ENCODE results near the gene CCDC93.

The CCDC93 gene, protein sequence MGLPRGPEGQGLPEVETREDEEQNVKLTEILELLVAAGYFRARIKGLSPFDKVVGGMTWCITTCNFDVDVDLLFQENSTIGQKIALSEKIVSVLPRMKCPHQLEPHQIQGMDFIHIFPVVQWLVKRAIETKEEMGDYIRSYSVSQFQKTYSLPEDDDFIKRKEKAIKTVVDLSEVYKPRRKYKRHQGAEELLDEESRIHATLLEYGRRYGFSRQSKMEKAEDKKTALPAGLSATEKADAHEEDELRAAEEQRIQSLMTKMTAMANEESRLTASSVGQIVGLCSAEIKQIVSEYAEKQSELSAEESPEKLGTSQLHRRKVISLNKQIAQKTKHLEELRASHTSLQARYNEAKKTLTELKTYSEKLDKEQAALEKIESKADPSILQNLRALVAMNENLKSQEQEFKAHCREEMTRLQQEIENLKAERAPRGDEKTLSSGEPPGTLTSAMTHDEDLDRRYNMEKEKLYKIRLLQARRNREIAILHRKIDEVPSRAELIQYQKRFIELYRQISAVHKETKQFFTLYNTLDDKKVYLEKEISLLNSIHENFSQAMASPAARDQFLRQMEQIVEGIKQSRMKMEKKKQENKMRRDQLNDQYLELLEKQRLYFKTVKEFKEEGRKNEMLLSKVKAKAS

DNA sequence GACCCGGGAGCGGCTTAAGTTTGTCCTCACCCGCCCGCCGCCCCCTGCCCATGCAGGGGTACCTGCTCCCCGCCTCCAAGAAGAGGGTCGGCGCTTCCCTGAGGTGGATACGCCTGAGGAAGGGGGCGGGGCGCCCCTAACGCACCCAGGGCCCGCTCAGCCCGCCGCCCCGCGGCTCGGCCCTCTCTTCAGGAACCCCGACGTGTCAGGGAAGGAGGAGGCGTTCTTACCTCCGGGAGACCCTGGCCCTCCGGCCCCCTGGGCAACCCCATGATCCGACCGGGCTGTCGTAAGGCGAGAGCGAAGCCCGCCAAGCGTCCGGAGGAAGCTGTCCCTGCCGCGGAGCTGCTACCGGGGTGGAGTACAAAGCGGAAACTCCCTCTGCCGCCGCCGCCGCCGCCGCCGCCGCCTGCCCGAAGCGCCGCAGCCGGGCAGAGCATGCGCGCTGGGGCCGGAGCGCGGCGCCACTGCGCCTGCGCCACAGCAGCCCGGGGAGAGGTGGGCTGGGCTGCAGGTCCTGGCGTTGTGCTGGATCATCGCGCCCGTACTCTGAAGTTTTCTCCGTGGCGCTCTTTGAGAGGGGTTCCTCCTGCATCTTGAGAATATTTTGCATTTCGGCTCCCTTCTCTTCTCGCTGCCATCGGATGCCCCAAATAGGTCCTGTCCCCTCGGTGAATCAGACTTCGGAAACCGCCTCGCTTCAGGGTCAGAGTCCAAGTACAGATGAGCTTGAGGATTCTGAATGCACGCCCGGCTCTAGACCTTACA is at the start of gene CCDC93:
TSS of gene CCDC93 (minus strand) at position 347 of the 768 bp plus-strand sequence. CDS start at position 272, 75 bp downstream.
- no peak for FAIRE-seq

DNA sequence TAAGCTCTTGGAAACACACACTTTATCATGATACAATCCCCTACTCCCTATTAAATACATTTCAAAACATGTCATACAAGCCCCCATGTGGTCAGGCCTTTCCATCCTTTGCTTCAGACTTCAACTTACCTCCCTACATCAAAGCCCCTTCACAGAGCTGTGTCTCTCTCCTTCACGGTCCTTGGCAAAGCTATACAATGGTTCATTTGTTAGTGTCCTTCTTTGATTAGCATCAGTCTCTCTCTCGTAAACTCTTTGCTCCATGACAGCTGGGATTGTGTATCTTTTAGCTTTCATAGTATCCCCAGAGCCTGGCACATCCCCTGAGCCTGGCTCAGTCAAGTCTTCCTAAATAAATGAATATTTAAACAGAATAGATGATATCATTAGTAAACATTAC is 48.8 kb upstream of the CCDC93 start:
- FAIRE-seq, result no peak

DNA sequence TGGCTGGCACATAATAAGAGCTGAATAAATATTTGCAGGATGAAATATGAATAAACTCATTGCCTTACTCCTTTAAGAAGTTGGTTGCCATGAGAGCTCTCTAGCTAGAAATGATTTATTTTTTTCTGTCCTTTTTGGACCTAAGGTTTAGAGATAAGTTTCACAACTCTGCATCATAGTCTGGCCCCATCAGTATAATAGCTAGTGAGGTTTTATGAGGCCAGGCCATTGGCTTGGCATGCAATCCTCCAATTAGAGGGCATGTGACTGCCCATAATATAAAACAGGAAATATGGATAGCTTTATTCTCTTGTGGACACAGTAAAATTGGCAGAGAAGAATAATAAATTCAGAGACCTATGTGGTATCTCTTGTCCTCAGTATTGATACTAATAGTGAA is 48.2 kb upstream of the CCDC93 start:
- FAIRE-seq, result no peak

DNA sequence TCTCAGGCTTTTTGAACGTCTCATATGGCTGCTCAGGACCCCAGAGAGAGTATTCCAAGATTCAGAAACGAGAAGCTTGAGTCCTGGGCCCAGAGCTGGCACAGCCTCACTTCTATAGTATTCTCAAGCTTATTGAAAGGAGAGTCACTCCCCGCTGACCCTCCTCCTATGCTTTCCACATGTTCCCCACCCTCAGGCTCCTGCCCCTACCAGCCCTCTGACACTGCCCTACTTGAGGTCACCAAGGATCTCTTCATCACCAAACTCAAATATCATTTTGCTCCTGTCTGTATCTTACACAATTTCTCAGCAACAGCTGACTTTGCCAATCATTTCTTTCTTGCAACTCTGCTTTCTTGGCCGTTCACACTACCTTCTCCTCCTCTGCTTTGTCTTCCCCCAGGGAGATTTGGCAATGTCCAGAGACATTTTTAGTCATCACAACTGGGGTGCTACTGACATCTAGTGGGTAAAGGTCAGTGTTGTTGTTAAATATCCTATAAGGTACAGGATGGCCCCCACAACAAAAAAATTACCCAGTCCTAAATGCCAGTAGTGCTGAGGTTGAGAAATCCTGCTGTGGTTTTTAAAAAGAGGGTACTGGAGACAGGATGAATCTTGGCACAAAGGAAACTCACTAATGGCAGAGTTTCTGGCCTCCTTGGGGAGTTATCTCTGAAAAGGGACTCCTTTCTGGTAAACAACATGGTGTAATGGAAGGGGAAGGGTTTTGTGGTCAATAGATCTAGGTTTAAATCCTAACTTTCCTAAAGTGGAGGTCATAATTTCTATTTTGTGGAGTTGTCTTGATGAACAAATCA is 47.5 kb upstream of the CCDC93 start:
- FAIRE-seq, result no peak

DNA sequence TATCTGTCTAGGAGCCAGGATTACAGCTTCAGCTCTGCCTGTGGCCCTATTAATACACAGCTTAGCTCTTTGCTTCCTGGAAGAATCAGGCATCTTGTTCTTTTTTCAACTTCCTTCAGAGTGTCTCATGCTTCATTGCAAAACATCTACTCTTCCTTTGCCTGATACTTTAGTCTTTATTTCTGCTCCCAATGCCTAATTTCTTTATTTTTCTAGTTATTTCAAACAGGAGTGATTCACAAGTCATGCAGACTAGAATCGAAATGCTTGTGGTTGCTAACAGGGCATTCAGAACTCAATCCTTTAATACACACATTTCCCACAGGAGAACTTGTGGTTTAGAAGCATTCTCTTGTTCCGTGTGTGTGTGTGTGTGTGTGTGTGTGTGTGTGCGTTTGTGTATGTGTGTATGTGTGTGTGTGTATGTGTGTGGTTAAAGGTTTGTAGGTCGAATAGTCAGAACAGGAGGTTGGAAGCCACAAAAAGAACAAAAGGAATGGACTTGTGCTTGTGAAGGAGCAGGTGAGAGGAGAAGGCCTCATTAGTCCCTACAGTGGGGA is 46.1 kb upstream of the CCDC93 start:
- no peak for FAIRE-seq

DNA sequence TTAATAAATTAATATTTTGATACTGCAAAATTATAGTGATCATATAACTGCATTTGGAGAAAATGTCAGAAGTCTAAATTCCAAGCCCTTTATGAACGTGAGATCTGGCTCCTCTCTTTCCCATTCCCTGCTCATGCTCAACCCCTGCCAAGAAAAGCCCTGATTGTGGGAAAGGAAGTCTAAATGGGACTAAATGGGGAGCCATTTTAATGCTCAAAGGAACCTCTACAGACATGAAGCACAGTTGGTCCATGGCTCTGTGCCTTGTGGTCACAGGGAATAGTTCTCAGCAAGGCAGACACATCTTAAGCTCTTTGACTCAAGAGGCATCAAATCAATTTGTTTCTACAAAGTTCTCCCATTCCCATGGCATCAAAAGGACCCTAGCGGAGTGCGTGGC is 45.1 kb upstream of the CCDC93 start:
- FAIRE-seq, result no peak

DNA sequence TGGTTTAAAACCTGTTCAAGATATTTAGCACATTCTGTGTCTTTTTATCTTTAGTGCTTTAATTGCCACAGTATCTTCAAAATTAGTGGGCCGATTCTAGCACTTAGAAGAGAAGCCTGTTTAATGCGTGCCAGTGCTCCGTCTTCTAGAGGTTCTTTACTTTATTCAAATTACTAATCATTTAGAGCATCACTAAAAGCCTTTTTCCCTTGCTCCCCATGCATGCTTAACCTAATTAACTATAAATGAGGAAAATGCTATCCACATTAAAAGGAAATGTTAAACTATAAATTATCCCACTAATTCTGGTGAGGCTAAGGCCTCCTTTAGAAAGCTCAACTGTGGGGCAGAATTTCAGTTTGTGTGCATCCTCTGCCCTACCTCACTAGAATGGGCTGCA is 42.9 kb upstream of the CCDC93 start:
- FAIRE-seq, result no peak

DNA sequence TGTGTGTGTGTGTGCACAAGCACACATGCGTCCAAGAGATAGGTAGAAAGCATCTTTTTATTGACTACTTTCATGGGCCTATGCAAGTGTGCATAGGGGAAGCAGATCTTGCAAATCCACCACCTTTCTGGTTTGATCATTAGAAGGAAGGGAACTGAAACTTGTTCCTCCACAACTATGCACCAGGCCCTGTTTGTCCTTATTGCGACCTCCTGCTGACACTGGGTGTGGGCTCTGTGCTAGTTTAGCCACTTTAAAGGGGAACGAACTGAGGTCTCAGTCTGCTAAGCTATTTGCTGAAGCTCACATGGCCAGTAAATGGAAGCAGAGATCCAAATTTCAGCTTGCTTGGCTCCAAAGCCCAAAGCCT is 42.3 kb upstream of the CCDC93 start:
- no peak for FAIRE-seq

DNA sequence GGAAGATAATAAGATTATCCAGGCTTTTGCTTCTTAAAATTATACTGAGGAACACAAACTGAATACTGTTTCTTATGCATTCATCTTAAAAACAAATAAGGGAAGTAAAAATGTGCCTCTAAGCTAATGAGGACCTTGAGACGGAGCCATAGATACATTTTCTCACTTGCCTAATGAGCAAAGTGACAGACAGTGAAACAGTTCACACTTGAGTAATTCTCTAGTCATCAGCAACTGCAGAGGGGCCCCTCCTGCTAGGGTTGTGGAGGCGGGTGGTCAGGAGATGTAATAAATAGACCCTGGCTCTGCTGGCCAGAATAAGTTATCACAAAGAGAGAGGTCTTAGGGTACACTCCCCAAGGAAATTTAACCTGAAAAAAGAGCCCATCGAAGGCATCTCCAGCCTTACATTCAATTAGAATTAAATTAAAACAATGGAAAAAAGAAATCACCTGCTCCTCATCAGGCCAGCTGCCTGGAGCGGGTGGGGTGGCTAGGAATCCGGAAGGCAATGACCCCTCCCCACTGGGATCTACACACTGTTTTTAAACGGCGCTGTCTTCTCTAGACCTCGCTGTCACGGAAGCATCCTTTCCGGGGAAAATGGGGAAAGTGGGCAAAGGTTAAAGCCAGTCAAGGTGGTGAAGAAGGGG is 41.8 kb upstream of the CCDC93 start:
- no peak for FAIRE-seq

DNA sequence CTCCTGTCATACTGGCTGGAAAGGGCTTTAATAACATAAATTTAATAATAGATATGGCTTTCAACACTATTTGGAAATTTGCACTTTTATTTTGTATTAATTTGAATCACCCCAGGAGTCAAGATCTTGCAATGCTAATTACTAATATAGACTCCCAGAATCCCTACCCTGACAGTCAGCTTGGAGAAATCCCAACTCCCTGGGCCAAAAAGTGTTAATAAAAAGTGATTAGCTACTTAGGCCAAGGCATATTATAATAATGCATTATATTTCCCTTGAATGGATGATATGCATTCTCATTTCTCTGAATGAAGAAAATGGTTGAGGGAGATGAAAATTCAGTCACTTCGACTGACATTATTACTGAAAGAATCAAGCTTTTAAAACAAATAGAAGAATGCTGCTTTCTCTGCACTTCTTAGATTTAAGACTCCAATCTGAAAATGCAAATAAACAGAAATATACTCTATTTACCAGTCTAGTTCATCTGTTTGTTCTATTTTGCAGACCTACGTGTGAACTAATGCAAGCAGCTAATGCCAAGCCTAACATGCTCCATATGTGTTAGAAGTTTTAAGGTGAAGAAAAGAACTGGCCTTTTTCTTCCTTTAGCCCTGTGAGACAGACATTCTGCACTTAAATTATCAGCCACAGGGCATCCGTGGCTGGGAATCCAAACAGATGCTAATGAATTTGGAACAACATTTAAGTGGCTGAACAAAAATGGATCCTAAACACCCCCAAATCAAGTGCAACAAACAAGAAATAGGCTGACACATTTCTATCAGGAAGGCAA is 40.5 kb upstream of the CCDC93 start:
- no peak for FAIRE-seq

DNA sequence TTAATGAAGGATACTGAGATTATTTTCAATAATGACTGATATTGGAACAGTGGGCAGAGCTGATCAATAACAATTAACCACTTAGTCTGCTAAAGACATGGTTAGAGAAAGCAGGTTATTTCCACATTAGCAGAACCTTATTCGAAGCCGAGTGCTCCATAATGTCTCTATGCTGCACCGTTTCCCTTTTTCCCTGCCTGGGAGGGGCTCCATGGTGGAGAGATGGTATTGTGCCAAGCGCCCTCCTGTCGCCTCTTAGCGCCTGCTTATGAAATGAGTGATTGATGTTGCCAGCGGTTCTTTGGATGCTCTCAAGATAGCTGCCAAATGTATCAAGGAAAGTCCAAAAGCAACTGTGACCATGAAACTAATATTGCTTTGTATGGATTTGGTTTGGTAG is 39.8 kb upstream of the CCDC93 start:
- FAIRE-seq, result no peak

DNA sequence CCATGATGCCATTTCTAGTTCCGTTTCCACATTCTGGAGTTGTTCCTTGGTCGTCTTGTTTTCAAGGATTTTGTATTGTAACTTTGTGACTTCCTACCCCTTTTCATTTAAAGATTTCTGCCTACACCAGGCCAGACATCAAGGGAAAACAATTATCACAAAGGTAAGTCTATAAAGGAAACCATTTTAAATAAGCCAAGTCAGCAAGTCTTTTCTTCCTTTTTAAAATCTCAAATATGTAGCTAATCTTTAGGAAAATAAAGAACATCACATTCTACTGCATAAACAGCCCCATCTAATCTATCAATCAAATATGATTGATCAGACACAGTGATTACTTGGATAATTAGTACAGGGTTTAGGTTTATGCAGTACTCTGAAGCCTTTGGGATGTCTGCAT is 38.6 kb upstream of the CCDC93 start:
- no peak for FAIRE-seq

DNA sequence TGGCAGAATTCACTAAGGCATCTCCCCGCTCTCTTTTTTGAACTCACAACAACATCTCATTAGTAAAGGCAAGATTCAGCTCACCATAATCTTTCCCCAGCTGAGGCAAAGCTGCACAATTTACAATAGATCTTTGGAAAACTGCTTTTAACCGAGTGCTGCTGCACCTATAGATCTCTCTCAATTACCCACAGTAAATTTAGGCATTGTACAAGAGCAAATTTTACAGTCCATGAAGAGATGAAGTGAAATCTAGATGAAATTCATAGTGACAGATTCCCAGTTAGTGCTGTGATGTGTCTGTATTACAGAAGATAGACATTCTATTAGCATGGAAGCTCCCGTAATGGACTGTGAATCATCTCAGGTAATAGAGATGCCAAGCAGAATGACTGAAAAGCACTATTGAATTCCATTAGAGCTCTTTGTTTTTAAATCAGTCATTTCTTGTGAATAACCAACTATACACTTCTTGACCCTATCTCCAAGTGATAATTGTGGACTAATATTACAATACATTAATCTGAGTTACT is 38.0 kb upstream of the CCDC93 start:
- no peak for FAIRE-seq

DNA sequence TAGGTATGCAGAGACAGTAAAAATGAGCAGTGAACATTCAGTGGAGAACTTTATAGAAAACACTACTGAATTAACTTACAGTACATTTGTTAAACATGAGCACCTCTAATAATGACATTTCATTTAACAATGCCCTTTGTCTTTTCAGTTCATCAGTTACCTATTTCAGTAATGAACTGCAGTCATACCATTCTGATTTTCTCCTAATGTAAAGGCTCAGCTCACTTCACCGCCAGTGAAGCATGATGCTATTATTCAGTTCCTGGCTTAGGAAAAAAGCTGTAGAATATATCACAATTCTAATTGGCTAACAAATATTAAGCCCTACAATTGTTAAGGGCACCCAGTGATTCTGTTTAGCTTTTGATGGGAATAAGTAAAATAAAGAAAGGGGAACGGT is 37.1 kb upstream of the CCDC93 start:
- FAIRE-seq, result no peak

DNA sequence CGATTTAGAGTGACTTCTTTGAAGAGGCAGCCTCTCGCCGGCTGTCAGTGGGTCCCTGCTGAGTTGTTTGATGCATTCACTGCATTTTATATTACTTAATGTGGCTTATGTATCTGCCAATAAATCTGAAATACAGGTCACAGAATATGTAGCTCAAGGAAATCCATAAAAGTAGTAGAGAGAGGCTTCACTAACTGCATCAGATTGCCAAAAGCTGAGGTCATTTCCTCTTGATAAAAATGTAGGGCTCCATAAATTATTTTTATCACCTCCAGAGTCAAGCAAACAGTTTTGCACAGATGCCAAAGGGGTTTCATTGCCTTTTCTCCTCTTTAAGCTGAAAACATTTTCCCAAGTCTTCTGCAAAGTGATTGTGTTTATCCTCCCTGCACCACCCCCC is 36.5 kb upstream of the CCDC93 start:
- no peak for FAIRE-seq

DNA sequence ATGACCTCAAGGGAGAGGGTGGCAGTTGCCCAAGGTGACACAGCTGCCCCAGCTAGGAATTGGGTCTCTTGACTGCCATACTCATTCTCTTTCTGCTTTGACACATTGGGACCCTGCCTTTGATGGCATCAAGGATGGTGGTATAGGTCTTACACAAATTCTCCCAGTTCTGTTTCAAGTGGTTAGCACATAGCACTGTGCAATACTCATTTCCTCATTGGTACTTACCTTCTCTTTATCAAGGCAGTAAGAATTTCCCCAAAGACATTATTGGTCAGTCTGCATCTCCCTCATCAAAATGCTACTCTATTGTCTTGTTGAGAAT is 35.9 kb upstream of the CCDC93 start:
- FAIRE-seq, result no peak

DNA sequence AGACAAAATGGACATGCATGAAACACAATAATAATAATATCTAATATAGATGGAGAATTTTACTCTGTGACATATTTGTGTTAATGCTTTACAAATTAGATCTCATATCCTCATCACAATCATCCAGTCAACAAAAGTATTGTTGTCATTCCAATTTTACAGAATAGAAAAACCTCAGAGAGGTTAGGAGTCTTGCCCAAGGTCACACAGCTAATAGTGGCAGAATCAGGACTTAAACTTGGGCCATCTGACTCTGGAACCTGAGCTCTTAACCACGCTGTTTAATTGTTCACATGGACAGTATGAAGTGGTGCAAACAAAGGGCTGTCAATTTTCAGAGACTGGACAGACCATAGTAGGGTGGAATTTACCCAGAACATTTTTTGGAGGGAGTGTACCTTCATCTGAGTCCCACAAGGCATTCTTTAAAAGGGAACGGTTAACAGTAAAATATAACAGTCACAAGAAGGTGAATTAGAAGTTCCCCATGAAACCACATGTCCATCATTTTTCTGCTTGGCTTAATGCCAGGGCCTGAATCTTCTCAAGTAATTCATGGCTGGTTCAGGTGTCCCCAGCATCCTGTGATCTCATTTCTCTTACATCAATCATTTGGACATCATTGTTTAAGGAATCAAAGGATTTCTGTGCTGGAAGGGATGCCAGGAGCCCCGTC is 35.4 kb upstream of the CCDC93 start:
- FAIRE-seq, result no peak

DNA sequence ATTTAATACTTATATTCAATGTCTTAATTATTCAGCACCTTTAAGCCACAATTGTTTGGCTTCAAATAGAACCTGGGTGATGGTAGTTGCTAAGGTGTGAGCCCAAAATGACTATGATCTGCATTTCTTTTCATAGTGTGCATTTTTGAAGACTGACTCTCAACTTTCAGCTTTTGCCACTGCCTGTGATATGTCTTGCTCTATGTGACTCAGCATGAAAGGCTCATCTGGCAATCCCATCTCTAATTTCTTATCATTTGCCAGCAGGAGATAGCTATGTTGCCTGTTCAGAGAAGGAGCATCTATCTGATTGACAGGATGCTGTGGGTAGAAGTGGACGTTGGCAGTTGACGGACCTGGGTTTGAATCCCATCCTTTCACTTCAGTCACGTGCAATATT is 34.5 kb upstream of the CCDC93 start:
- FAIRE-seq, result no peak

DNA sequence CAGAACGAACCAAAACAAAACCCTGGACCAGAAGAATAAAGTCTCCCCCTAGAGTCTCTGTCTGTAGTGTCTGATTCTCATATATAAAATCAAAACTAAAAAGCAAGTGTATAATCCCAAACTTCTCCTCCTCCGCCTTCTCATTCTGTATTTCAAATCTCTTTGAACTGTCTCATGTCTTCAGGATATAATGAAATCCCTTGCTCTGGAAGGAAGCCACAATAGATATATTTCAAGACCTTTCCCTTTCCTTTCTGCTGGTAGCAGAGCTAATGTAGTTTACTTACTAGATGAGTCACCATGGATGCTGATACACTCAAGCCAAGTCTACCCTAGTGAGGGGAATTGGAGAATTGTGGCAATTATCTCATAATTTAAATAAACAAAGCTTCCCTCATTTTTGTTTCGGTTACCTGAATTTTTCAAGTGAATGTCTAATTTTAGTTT is 33.5 kb upstream of the CCDC93 start:
- no peak for FAIRE-seq

DNA sequence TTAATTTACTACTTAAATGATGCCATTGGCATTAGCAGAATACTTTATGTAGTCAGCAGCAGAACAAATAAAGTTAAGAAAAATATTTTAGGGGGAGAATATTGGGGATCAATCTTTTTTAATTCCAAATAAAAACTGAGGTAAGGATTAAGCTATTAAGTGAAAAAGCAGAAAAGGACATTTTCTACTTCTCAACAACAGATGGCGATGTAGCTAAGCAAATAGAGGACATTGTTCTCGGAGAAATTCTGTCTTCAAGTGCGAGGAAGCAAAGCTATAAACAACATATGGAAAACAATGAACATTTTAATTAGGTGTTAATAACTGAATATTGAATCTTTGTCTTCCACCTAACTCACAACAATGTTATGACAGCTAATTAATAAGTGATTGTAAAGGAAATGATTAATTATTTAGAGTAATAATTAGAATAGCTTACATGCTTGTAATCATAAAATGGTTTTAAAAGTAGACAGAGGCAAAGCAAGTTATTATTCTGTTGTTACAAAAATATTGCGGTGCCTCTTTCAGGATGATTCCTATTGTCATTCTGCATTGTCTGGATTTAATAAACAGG is 32.9 kb upstream of the CCDC93 start:
- FAIRE-seq, result peak; percentile 83

Data from colon (tissue), 2 donors.